GM19467 (cell line): ENCODE data around the gene CTSO.

Source experiments
- ATAC-seq: cut with Tn5 transposase; IDR thresholded peaks from one replicate; pipeline ENCODE4 v1.9.1; 2021; ENCODE audit warnings: mild to moderate bottlenecking, moderate library complexity; ENCODE audit not compliant: unreplicated experiment

Gene CTSO

DNA sequence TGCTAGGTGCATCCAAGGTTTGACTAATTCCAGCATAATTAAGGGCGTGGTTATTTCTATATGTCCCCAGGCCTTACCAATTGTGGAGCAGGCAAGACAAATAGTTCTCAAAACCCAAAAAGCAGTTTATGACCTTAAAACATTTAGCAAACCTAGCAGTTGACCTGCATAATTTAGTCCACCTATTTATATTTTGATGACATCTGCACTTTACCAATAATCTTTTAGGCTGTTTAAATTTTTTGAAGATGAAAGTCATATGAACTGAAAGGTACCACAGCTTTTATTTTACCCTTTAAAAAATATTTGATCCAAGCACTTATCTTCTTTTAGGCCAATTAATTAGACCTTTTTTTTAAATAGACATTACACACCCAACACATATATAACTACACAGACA, 77.8 kb downstream of the CTSO start:
- no peak for ATAC-seq
